Right lobe of liver (tissue), 6 donors: ENCODE measurements around the gene GDE1. TPM values are rescaled to one million over a fixed set of nuclear protein-coding genes. Genes with fewer than 3 reads are reported as not detected.

Experiments used
- ATAC-seq, 4 donors: fragments of 200-7000 bp; cut with Tn5 transposase; one replicate each; pipeline ENCODE4 v1.9.1; 2020; ENCODE audit warnings: mild to moderate bottlenecking in 4 of 4, moderate library complexity in 4 of 4
- DNase-seq, 3 donors: peaks; one replicate each; pipeline ENCODE4 v3.0.0-alpha.2; 2020
- H3K27ac ChIP-seq, 3 donors: fragments of 200-600 bp; one replicate each; pipeline ENCODE4 v1.8.0; 2022
- H3K27me3 ChIP-seq, 2 donors: fragments of 200-600 bp; one replicate each; pipeline ENCODE4 v1.8.0; 2022
- H3K36me3 ChIP-seq, 4 donors: fragments of 200-600 bp; sonication (generic) in 1 of 4; one replicate each; pipeline versions ENCODE4 v1.5.1 to v1.8.0; 2017 to 2022; ENCODE audit warnings: control low read depth in 1 of 4
- H3K4me1 ChIP-seq, 4 donors: fragments of 200-600 bp; sonication (generic) in 1 of 4; one replicate each; pipeline versions ENCODE4 v1.5.1 to v1.8.0; 2017 to 2022; ENCODE audit warnings: control low read depth in 1 of 4
- H3K4me3 ChIP-seq, 3 donors: fragments of 200-600 bp; one replicate each; pipeline ENCODE4 v1.8.0; 2022
- H3K9me3 ChIP-seq, 4 donors: fragments of 200-600 bp; sonication (generic) in 1 of 4; one replicate each; pipeline versions ENCODE4 v1.5.1 to v1.8.0; 2017 to 2022; ENCODE audit warnings: control low read depth in 1 of 4
- CTCF ChIP-seq, 4 donors: fragments of 200-600 bp in 3 of 4; fragments of 450-650 bp in 1 of 4; IDR thresholded peaks; one replicate each; pipeline versions ENCODE4 v1.5.1 to v1.8.0; 2016 to 2022; ENCODE audit warnings: antibody characterized with exemption in 4 of 4, mild to moderate bottlenecking in 2 of 4
- POLR2A ChIP-seq: fragments of 450-650 bp; IDR thresholded peaks from one replicate; pipeline ENCODE4 v1.6.1; 2017; ENCODE audit warnings: antibody characterized with exemption, mild to moderate bottlenecking
- WGBS: methylation state at CpG from one replicate; pipeline ENCODE4 v1.1.6; 2018; ENCODE audit warnings: low coverage, low lambda C conversion rate; ENCODE audit not compliant: insufficient coverage; ENCODE audit errors: missing lambda C conversion rate; 5-methylcytosine and 5-hydroxymethylcytosine counted together
- intact Hi-C, 2 donors: fragments of 100-400 bp; cut with DNase I; formaldehyde crosslinking; loops; one replicate each; pipeline versions ENCODE4 v1.11.2 to v1.14.1; 2022
- total RNA-seq, 6 experiments: library from RNA; depleted of rRNA in 2 of 6; stranded (reverse); fragments of >200 nt in 2 of 6; fragmentation: NEBNext Ultra II Directional in 3 of 6; extraction: Animal tissue kit (Norgen Biotek cat#: 25700) in 3 of 6; gene quantifications; one replicate each; pipeline versions ENCODE4 v1.1.0 to v1.2.4, GENCODE V29; 2016 to 2023
- donor health status: DM: no; HTN: yes; CAD: no.
- donor health status: DM: no; HTN: no; CAD: no.
- donor health status: DM: no; HTN: no; CAD: no.
- donor health status: DM: no; HTN: yes; CAD: no.
- donor health status: DM: no; HTN: yes; CAD: no.

Gene GDE1
- total RNA-seq, 6 experiments from 2014 or later: 19.1 to 30.5 (median 21.1) TPM

GRCh38 chr16:19523184-19523558 is 1.3 kb upstream of the GDE1 start:
- Histone ChIP-seq H3K36me3 (no peaks in the 10 kb centered on the region), H3K27ac (no peak overlapping the region), H3K4me3 (no peak overlapping the region), H3K9me3 (no peaks in the 10 kb centered on the region), H3K27me3 (no peaks in the 10 kb centered on the region), H3K4me1 (no peaks in the 10 kb centered on the region)
- 56% methylated on average over 16 of the region's 18 CpGs for WGBS
- intact Hi-C loops: no loop called here
- ATAC-seq (no peak), DNase-seq (peak in 1 of 3 donors; percentile 20)
- TF ChIP-seq CTCF (IDR thresholded peaks at IDR 0.05) (no peak), POLR2A (no peak)

- no peak overlapping the region for H3K4me3 ChIP-seq
- no peak overlapping the region for H3K27ac ChIP-seq
- 100% methylated on average over 2 of the region's 2 CpGs for WGBS
- H3K27me3 ChIP-seq: no peaks in the 10 kb centered on the region
- TF ChIP-seq CTCF (IDR thresholded peaks at IDR 0.05): no peak
- TF ChIP-seq POLR2A: no peak
- DNase-seq: no peak
- ATAC-seq: no peak
- no peaks in the 10 kb centered on the region for H3K4me1 ChIP-seq
- intact Hi-C loops: no loop called here
- no peaks in the 10 kb centered on the region for H3K36me3 ChIP-seq
- no peaks in the 10 kb centered on the region for H3K9me3 ChIP-seq
These were observed 862 bp upstream of the GDE1 start for GRCh38 chr16:19522760-19523159.

- H3K27ac ChIP-seq: peak overlapping the region in 1 of 3 donors; percentile 66
- H3K4me1 ChIP-seq: no peaks in the 10 kb centered on the region
- H3K36me3 ChIP-seq: no peaks in the 10 kb centered on the region
- no peaks in the 10 kb centered on the region for H3K27me3 ChIP-seq
- DNase-seq (no peak), ATAC-seq (no peak)
- no peaks in the 10 kb centered on the region for H3K9me3 ChIP-seq
- TF ChIP-seq POLR2A (no peak), CTCF (IDR thresholded peaks at IDR 0.05) (no peak)
- 29% methylated on average over 5 of the region's 5 CpGs for WGBS
- H3K4me3 ChIP-seq: peak overlapping the region in 1 of 3 donors; percentile 86
- intact Hi-C loops: no loop called here
These were observed 467 bp upstream of the GDE1 start for GRCh38 chr16:19522397-19522732.

GRCh38 chr16:19520861-19521331 is 1.0 kb downstream of the GDE1 start:
- WGBS: 6% methylated on average over 8 of the region's 8 CpGs
- Histone ChIP-seq H3K4me1 (no peaks in the 10 kb centered on the region), H3K4me3 (peak overlapping the region; percentile 64 to 90 (median 86)), H3K9me3 (no peaks in the 10 kb centered on the region), H3K27ac (peak overlapping the region; percentile 51 to 75 (median 66)), H3K36me3 (peaks cover 0 to 3% (median under 1%) of the 10 kb centered on the region in 4 donors), H3K27me3 (no peaks in the 10 kb centered on the region)
- DNase-seq: no peak
- no peak for ATAC-seq
- TF ChIP-seq POLR2A: no peak
- no peak for TF ChIP-seq CTCF (IDR thresholded peaks at IDR 0.05)
- intact Hi-C loops: no loop called here

- H3K36me3 ChIP-seq: peaks cover 0 to 6% (median 2%) of the 10 kb centered on the region in 4 donors
- DNase-seq (no peak), ATAC-seq (no peak)
- intact Hi-C loops: no loop called here
- no peak overlapping the region for H3K4me3 ChIP-seq
- peaks cover 0 to 8% (median 4%) of the 10 kb centered on the region in 4 donors for H3K4me1 ChIP-seq
- no peak overlapping the region for H3K27ac ChIP-seq
- H3K27me3 ChIP-seq: no peaks in the 10 kb centered on the region
- 90% methylated on average over 2 of the region's 2 CpGs for WGBS
- no peak for TF ChIP-seq CTCF (IDR thresholded peaks at IDR 0.05)
- TF ChIP-seq POLR2A: no peak
- H3K9me3 ChIP-seq: no peaks in the 10 kb centered on the region
These were observed 3.5 kb downstream of the GDE1 start for GRCh38 chr16:19518388-19518787.
